ENCODE results near the gene DEXI.

DNA sequence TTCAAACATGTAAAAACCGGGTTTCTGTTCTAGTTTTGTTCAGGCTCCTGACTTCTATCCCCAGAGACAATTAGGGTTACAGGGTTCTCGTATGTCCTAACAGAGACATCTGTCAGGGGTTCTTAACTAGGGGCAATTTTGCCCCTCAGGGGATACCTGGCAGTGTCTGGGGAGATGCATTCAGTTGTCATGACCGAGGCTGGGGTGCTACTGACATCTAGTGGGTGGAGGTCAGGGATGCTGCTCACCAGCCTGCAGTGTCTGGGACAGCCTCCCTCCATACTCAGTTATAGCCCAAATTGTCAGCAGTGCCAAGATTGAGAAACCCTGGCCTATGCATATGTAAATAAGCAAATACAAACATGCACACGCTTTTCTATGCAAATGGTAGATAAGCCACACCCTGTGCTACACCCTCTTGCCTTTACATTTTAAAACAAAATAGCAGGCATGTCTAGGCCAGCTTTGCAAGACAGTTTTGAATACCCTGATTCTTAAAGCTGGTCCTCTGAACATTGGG, 39.5 kb upstream of the DEXI start:
- TF ChIP-seq CTCF (IDR thresholded peaks at IDR 0.05): no peak
- TF ChIP-seq POLR2A (IDR thresholded peaks at IDR 0.05): no peak
- TF ChIP-seq EP300 (IDR thresholded peaks at IDR 0.05): no peak
